ENCODE measurements around the gene ADGRE1. TPM values are rescaled to one million over a fixed set of nuclear protein-coding genes. Genes with fewer than 3 reads are reported as not detected.

ADGRE1 gene
- total RNA-seq, 3 donors from 2014 or later, result 0.16 to 0.87 (median 0.29) TPM

GRCh38 chr19:6945733-6946132 lies 58.4 kb downstream of the ADGRE1 start:
- ATAC-seq, result no peak
- H3K36me3 ChIP-seq (ENCODE audit: low read depth), result no peaks in the 10 kb centered on the region
- DNase-seq, result no peak
- no peak for TF ChIP-seq CTCF (IDR thresholded peaks at IDR 0.05)
- H3K4me3 ChIP-seq, result no peak overlapping the region
- H3K4me1 ChIP-seq (ENCODE audit: low read depth), result no peaks in the 10 kb centered on the region
- intact Hi-C loops (cut with DNase I, micrococcal nuclease), result no loop called here
- H3K9me3 ChIP-seq, result no peaks in the 10 kb centered on the region

GRCh38 chr19:6947745-6948144 lies 60.4 kb downstream of the ADGRE1 start:
- Histone ChIP-seq H3K4me3 (no peak overlapping the region), H3K9me3 (no peaks in the 10 kb centered on the region), H3K4me1 (ENCODE audit: low read depth) (no peaks in the 10 kb centered on the region), H3K36me3 (ENCODE audit: low read depth) (no peaks in the 10 kb centered on the region)
- intact Hi-C loops (cut with DNase I, micrococcal nuclease), result no loop called here
- DNase-seq (no peak), ATAC-seq (peak; percentile 34)
- TF ChIP-seq CTCF (IDR thresholded peaks at IDR 0.05), result no peak

- no peaks in the 10 kb centered on the region for H3K4me1 ChIP-seq (ENCODE audit: low read depth)
- H3K36me3 ChIP-seq (ENCODE audit: low read depth), result no peaks in the 10 kb centered on the region
- no peak for TF ChIP-seq CTCF (IDR thresholded peaks at IDR 0.05)
- DNase-seq (no peak), ATAC-seq (no peak)
- no peaks in the 10 kb centered on the region for H3K9me3 ChIP-seq
- H3K4me3 ChIP-seq, result no peak overlapping the region
- intact Hi-C loops (cut with DNase I, micrococcal nuclease), result no loop called here
Measured at GRCh38 chr19:6948884-6949283, 61.5 kb downstream of the ADGRE1 start.

- no peak for TF ChIP-seq CTCF (IDR thresholded peaks at IDR 0.05)
- no peaks in the 10 kb centered on the region for H3K9me3 ChIP-seq
- ATAC-seq, result no peak
- intact Hi-C loops (cut with DNase I, micrococcal nuclease), result no loop called here
- H3K4me1 ChIP-seq (ENCODE audit: low read depth), result no peaks in the 10 kb centered on the region
- H3K4me3 ChIP-seq, result no peak overlapping the region
- DNase-seq, result no peak
- no peaks in the 10 kb centered on the region for H3K36me3 ChIP-seq (ENCODE audit: low read depth)
Measured at GRCh38 chr19:6952956-6953355, 65.6 kb downstream of the ADGRE1 start.

GRCh38 chr19:6955082-6955481 lies 67.7 kb downstream of the ADGRE1 start:
- intact Hi-C loops (cut with DNase I, micrococcal nuclease), result no loop called here
- H3K36me3 ChIP-seq (ENCODE audit: low read depth), result no peaks in the 10 kb centered on the region
- DNase-seq (no peak), ATAC-seq (no peak)
- H3K4me1 ChIP-seq (ENCODE audit: low read depth), result no peaks in the 10 kb centered on the region
- TF ChIP-seq CTCF (IDR thresholded peaks at IDR 0.05), result no peak
- H3K9me3 ChIP-seq, result no peaks in the 10 kb centered on the region
- no peak overlapping the region for H3K4me3 ChIP-seq

- Histone ChIP-seq H3K9me3 (no peaks in the 10 kb centered on the region), H3K36me3 (ENCODE audit: low read depth) (no peaks in the 10 kb centered on the region), H3K4me1 (ENCODE audit: low read depth) (no peaks in the 10 kb centered on the region), H3K4me3 (no peak overlapping the region)
- intact Hi-C loops (cut with DNase I, micrococcal nuclease), result no loop called here
- DNase-seq (no peak), ATAC-seq (no peak)
- TF ChIP-seq CTCF (IDR thresholded peaks at IDR 0.05), result no peak
Measured at GRCh38 chr19:6956573-6956972, 69.2 kb downstream of the ADGRE1 start.

All from mucosa of descending colon (tissue), 3 donors.